Astrocyte (in vitro differentiated cells and primary cell): ENCODE data around the gene EFCAB9. TPM values are rescaled to one million over a fixed set of nuclear protein-coding genes. Genes with fewer than 3 reads are reported as not detected.
A peak's percentile ranks its signal among the peaks of the same experiment; 100 is the strongest.

Source experiments
- DNase-seq: peaks from one replicate; pipeline ENCODE4 v3.0.0-alpha.2; 2010; ENCODE audit warnings: low read depth
- FAIRE-seq: peaks from 2 replicates; lab custom pipeline; 2011; peaks lifted over from hg19 to GRCh38; lab: Jason Lieb, UNC
- H2AFZ ChIP-seq: 2 replicates; pipeline ENCODE4 v1.6.0; 2012; ENCODE audit warnings: low read depth, low read length, inconsistent platforms
- H3K27ac ChIP-seq: 2 replicates; pipeline ENCODE4 v1.5.1; 2011; ENCODE audit warnings: low read depth, low read length, inconsistent platforms
- H3K27me3 ChIP-seq: 2 replicates; pipeline ENCODE4 v1.6.0; 2011; ENCODE audit warnings: low read length, inconsistent platforms; ENCODE audit not compliant: insufficient read depth
- H3K36me3 ChIP-seq: 2 replicates; pipeline ENCODE4 v1.5.1; 2011; ENCODE audit warnings: low read length, inconsistent platforms; ENCODE audit not compliant: insufficient read depth
- H3K4me1 ChIP-seq: 2 replicates; pipeline ENCODE4 v1.5.1; 2011; ENCODE audit warnings: low read length, inconsistent platforms; ENCODE audit not compliant: insufficient read depth
- H3K4me2 ChIP-seq: 2 replicates; pipeline ENCODE4 v1.6.0; 2012; ENCODE audit warnings: low read length, inconsistent platforms
- H3K4me3 ChIP-seq: 2 replicates; pipeline ENCODE4 v1.5.1; 2011; ENCODE audit warnings: low read depth, mild to moderate bottlenecking, low read length, inconsistent platforms; ENCODE audit not compliant: insufficient read depth
- H3K79me2 ChIP-seq: 2 replicates; pipeline ENCODE4 v1.6.0; 2012; ENCODE audit warnings: mild to moderate bottlenecking, low read length, inconsistent platforms; ENCODE audit not compliant: insufficient read depth
- H3K9ac ChIP-seq: 2 replicates; pipeline ENCODE4 v1.6.0; 2012; ENCODE audit warnings: mild to moderate bottlenecking, low read length, inconsistent platforms
- H3K9me3 ChIP-seq: 2 replicates; pipeline ENCODE4 v1.5.1; 2012; ENCODE audit warnings: low read depth, mild to moderate bottlenecking, low read length, inconsistent platforms; ENCODE audit not compliant: insufficient read depth
- H4K20me1 ChIP-seq: 2 replicates; pipeline ENCODE4 v1.6.0; 2012; ENCODE audit warnings: low read length, inconsistent platforms; ENCODE audit not compliant: insufficient read depth
- H3K27ac Mint-ChIP-seq: one replicate; pipeline ENCODE4 v1.8.0; 2021; ENCODE audit warnings: mild to moderate bottlenecking, mixed read lengths; ENCODE audit not compliant: unreplicated experiment
- H3K27me3 Mint-ChIP-seq: one replicate; pipeline ENCODE4 v1.8.0; 2021; ENCODE audit warnings: low read depth, mixed read lengths; ENCODE audit not compliant: unreplicated experiment
- H3K36me3 Mint-ChIP-seq: one replicate; pipeline ENCODE4 v1.8.0; 2021; ENCODE audit warnings: low read depth, mixed read lengths; ENCODE audit not compliant: unreplicated experiment
- H3K4me1 Mint-ChIP-seq: one replicate; pipeline ENCODE4 v1.8.0; 2021; ENCODE audit warnings: low read depth, mixed read lengths; ENCODE audit not compliant: unreplicated experiment
- H3K4me3 Mint-ChIP-seq: one replicate; pipeline ENCODE4 v1.8.0; 2021; ENCODE audit warnings: mild to moderate bottlenecking, moderate library complexity, mixed read lengths; ENCODE audit not compliant: unreplicated experiment
- H3K9me3 Mint-ChIP-seq: one replicate; pipeline ENCODE4 v1.8.0; 2021; ENCODE audit warnings: mild to moderate bottlenecking, mixed read lengths; ENCODE audit not compliant: unreplicated experiment
- EZH2 ChIP-seq: IDR thresholded peaks from 2 replicates; pipeline ENCODE4 v1.6.1; 2012; ENCODE audit warnings: mild to moderate bottlenecking, low read length, inconsistent platforms; ENCODE audit not compliant: insufficient read depth
- total RNA-seq: library from RNA; stranded (reverse); gene quantifications from 2 replicates; pipeline ENCODE4 v1.2.1, GENCODE V29; 2021
- TF ChIP-seq, protein P1 (sequence below): IDR thresholded peaks from 2 replicates; pipeline ENCODE4 v1.5.1; 2011; ENCODE audit warnings: low read depth, mild to moderate bottlenecking, inconsistent platforms, low read length, moderate library complexity; ENCODE audit not compliant: insufficient read depth

The EFCAB9 gene
- total RNA-seq, 1 donor from 2014 or later: not detected

DNA sequence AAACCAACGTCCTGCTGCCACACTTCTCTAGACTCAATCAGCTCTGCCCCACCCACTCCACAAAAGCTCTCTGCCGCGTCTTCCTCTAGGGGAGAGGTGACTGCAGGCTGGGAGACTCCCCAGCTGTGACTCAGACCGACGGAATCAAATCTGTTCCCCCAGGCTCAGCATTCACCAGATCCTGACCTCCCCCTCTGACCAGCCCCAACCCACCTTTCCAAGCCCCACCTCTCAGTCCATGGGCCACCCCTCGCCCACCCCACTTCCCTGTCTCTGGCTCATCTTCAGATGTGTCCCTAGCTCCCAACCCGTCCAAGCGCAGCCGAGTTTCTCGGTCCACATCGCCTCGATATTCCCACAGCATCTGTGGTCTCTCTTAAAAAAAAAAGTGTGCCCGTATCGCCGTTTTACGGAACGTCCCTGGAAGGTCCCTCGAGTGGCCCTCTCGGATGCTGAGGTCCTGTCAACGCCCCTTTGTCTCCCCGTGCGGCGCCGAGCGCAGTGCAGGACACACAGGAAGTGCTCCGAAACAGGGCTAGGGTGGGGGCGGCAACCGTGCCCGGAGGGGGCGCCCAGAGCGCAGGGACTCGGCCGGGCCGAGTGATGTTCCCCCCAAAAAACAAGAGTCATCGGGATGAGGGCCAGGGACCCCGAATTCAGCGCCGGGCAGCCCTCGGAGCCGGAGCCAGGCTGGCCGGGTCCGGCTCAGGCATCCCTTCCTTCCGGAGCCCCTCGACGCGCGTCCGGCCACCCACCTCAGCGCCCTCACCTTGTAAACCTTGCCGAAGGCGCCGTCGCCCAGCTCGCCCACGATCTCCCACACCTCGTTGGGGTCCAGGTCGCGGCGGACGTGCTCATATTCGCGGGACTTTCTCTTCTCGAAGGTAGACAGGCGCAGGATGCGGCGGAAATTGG is 6.6 kb upstream of the EFCAB9 start:
- FAIRE-seq: no peak
- H3K9me3 Mint-ChIP-seq: no peaks in the 10 kb centered on the region
- peak overlapping the region; percentile 94 for H3K27ac Mint-ChIP-seq
- Histone ChIP-seq H3K9me3 (no peaks in the 10 kb centered on the region), H3K27me3 (no peaks in the 10 kb centered on the region), H3K4me1 (peaks cover 16% of the 10 kb centered on the region), H3K9ac (peak overlapping the region; percentile 89), H3K79me2 (peaks cover 49% of the 10 kb centered on the region), H3K27ac (peak overlapping the region; percentile 64), H3K4me2 (peak overlapping the region; percentile 96), H4K20me1 (peaks cover 42% of the 10 kb centered on the region), H3K4me3 (peak overlapping the region; percentile 88), H3K36me3 (no peaks in the 10 kb centered on the region), H2AFZ (peak overlapping the region; percentile 80)
- peaks cover 12% of the 10 kb centered on the region for H3K36me3 Mint-ChIP-seq
- no peaks in the 10 kb centered on the region for H3K27me3 Mint-ChIP-seq
- DNase-seq: peak; percentile 69
- peak overlapping the region; percentile 99 for H3K4me3 Mint-ChIP-seq
- H3K4me1 Mint-ChIP-seq: peaks cover 18% of the 10 kb centered on the region
- no peak for TF ChIP-seq EZH2
- TF ChIP-seq, protein P1, sequence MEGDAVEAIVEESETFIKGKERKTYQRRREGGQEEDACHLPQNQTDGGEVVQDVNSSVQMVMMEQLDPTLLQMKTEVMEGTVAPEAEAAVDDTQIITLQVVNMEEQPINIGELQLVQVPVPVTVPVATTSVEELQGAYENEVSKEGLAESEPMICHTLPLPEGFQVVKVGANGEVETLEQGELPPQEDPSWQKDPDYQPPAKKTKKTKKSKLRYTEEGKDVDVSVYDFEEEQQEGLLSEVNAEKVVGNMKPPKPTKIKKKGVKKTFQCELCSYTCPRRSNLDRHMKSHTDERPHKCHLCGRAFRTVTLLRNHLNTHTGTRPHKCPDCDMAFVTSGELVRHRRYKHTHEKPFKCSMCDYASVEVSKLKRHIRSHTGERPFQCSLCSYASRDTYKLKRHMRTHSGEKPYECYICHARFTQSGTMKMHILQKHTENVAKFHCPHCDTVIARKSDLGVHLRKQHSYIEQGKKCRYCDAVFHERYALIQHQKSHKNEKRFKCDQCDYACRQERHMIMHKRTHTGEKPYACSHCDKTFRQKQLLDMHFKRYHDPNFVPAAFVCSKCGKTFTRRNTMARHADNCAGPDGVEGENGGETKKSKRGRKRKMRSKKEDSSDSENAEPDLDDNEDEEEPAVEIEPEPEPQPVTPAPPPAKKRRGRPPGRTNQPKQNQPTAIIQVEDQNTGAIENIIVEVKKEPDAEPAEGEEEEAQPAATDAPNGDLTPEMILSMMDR: no peak

DNA sequence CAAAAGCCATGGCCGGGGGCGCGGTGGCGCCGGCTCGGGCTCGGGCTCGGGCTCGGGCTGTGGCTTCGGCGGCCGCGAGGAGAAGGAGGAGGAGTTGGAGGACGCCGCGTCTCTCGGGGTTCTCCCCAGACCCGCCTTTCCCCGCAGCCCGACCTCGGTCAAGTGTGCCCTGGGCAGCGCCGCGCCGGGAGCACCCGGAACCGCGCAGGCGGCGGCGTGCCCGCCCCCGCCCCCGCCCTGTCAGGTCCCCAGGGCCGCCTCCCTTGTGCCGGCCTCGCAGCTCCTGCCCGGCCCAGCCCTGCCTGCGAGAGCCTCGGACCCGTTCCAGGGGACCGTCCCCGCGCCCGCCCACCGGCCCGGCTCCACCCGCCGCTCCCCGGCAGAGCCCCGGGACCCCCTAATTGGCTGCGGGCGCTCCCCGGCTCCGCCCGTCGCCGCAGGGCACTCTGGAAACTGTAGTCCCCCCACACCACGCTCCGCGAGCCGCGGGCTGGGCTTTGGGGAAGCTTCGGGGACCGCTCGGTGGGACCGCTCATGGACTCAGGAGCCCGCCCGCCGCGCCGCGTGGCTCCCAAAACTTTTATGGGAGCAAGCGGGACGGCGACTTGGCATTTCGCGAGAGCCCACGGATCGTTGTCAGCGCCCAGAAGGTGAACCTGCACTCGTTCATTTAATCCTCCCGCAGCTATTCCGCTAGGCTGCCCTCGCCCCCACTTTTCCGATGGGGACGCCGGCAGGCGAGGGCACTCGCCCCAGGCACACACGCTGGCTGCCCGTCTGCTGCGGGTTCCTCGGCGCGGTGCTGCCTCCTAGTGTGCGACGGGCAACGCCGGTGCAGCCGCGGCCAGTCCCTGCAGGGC is 5.7 kb upstream of the EFCAB9 start, which contains the start of gene STK10:
TSS of gene STK10 (minus strand) at position 192 of the 860 bp plus-strand sequence. CDS start at position 10, 182 bp downstream.
- peak; percentile 75 for DNase-seq
- peaks cover 40% of the 10 kb centered on the region for H3K79me2 ChIP-seq
- H3K9me3 Mint-ChIP-seq: no peaks in the 10 kb centered on the region
- H3K4me2 ChIP-seq: peak within 1 kb of the TSS; percentile 96
- H2AFZ ChIP-seq: peak within 1 kb of the TSS; percentile 80
- peak within 1 kb of the TSS; percentile 94 for H3K27ac Mint-ChIP-seq
- H3K4me1 Mint-ChIP-seq: peaks cover 18% of the 10 kb centered on the region
- peaks cover 16% of the 10 kb centered on the region for H3K4me1 ChIP-seq
- H3K36me3 Mint-ChIP-seq: peaks cover 10% of the 10 kb centered on the region
- peak within 1 kb of the TSS; percentile 88 for H3K4me3 ChIP-seq
- H3K27ac ChIP-seq: peak within 1 kb of the TSS; percentile 64
- peak within 1 kb of the TSS; percentile 89 for H3K9ac ChIP-seq
- peak within 1 kb of the TSS; percentile 99 for H3K4me3 Mint-ChIP-seq
- H3K27me3 ChIP-seq: no peaks in the 10 kb centered on the region
- H3K9me3 ChIP-seq: no peaks in the 10 kb centered on the region
- TF ChIP-seq, protein P1: peak; percentile 52
- no peak for TF ChIP-seq EZH2
- no peaks in the 10 kb centered on the region for H3K27me3 Mint-ChIP-seq
- no peak for FAIRE-seq
- no peaks in the 10 kb centered on the region for H3K36me3 ChIP-seq
- H4K20me1 ChIP-seq: peaks cover 37% of the 10 kb centered on the region
